ENCODE measurements around the gene KLHL1. TPM values are rescaled to one million over a fixed set of nuclear protein-coding genes. Genes with fewer than 3 reads are reported as not detected.

KLHL1 gene
- total and polyA plus RNA-seq, 2 of the 13 experiments (the other 11 are each of a cell fraction or from before 2014, with no cell fraction given), result 0.01 TPM; not detected in 1

GRCh38 chr13:69975496-69975895 lies 132.8 kb downstream of the KLHL1 start:
- ATAC-seq (no peak), DNase-seq (ENCODE audit: low spot score) (no peak), FAIRE-seq (no peak)
- intact Hi-C loops (cut with micrococcal nuclease; ENCODE audit: unreplicated experiment), result no loop called here
- no peak overlapping the region for H3K4me2 ChIP-seq (ENCODE audit: low read depth, low read length)
- no peaks in the 10 kb centered on the region for H3K36me3 ChIP-seq (replicated peaks in 1 of 2; ENCODE audit: control insufficient read depth in 1 of 2, insufficient read depth in 2 of 2, low read length in 2 of 2)
- TF ChIP-seq MTA1 (CRISPR knock-in tag; IDR thresholded peaks at IDR 0.05; ENCODE audit: borderline replicate concordance), result no peak
- no peak for TF ChIP-seq ARID3A (IDR thresholded peaks at IDR 0.05; ENCODE audit: low read depth, low read length)
- TF ChIP-seq USF2 (IDR thresholded peaks at IDR 0.05; ENCODE audit: low read depth, low read length), result no peak
- no peak for TF ChIP-seq USF2 (CRISPR knock-in tag; IDR thresholded peaks at IDR 0.05; ENCODE audit: borderline replicate concordance)
- TF ChIP-seq ZMYM4 (CRISPR knock-in tag; IDR thresholded peaks at IDR 0.05), result no peak
- TF ChIP-seq ZBTB40 (IDR thresholded peaks at IDR 0.05), result no peak
- no peak for TF ChIP-seq ZBTB40 (CRISPR knock-in tag; IDR thresholded peaks at IDR 0.05)
- no peak for TF ChIP-seq ZNF382 (CRISPR knock-in tag; IDR thresholded peaks at IDR 0.05; ENCODE audit: borderline replicate concordance)
- H3K9me3 ChIP-seq (ENCODE audit: low read length), result no peaks in the 10 kb centered on the region
- in situ Hi-C loops (cut with HindIII; ENCODE audit: extremely low pct_ligation_motif_present, low pct_unique_long_range_greater_than_20kb), result no loop called here
- H3K79me2 ChIP-seq (ENCODE audit: insufficient read depth, low read length), result no peaks in the 10 kb centered on the region
- no peaks in the 10 kb centered on the region for H3K4me1 ChIP-seq (ENCODE audit: insufficient read depth, low read length)
- H3K27me3 ChIP-seq (ENCODE audit: control insufficient read depth in 1 of 2, insufficient read depth in 2 of 2, low read length in 2 of 2), result no peaks in the 10 kb centered on the region
- no peaks in the 10 kb centered on the region for H4K20me1 ChIP-seq (ENCODE audit: insufficient read depth, low read length)
- CTCF ChIA-PET (ENCODE audit: low intra/inter-chr PET ratio, low total read pairs), result no interaction called here
- H2AFZ ChIP-seq (ENCODE audit: low read length), result no peak overlapping the region
- H3K4me3 ChIP-seq (replicated peaks in 1 of 3; ENCODE audit: insufficient read depth in 1 of 3, low read depth in 2 of 3, low read length in 3 of 3), result no peak overlapping the region
- WGBS (ENCODE audit: low lambda C conversion rate), result 2% methylated on average over 2 of the region's 2 CpGs
- POLR2A ChIA-PET, result no interaction called here
- BruUV-seq (replicated peaks), result no TSS peak
- H3K27ac ChIP-seq (ENCODE audit: extremely low read length, insufficient read depth, low read length), result no peak overlapping the region
- no peak overlapping the region for H3K9ac ChIP-seq (ENCODE audit: insufficient read depth, low read depth, low read length)
